GM18858 (cell line): ENCODE results near the gene FLT3.
A peak's percentile ranks its signal among the peaks of the same experiment; 100 is the strongest.
"Not testable (repeated sequence)": the region's sequence is repeated elsewhere in the genome, so short reads cannot be mapped to it uniquely, and the experiment has no call there.

Source experiments
- ATAC-seq: cut with Tn5 transposase; IDR thresholded peaks from one replicate; pipeline ENCODE4 v1.9.1; 2021; ENCODE audit not compliant: unreplicated experiment

The FLT3 gene

GRCh38 chr13:28101886-28102285, 1.5 kb upstream of the FLT3 start:
- not testable (repeated sequence) for ATAC-seq

- ATAC-seq = no peak
Observed at GRCh38 chr13:28099396-28100149, 803 bp downstream of the FLT3 start.

DNA sequence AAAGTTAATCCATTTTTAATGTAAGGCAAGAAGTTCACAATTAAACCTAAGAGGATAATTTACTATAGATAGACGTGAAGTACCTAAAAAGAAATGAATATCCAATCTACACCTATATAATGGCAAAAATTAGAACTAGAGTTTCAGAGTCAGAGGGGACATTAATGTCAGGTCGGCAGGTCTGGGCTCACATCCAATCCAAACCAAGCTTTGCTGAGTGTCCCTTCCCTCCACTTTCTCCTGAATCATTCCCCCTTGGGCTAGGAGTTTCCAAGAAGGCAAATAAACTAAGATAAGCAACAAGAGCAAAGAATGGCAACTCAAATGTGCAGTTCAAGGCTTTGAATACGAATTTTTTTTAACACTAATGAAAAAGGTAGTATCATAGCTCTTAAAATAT, 2.9 kb downstream of the FLT3 start:
- no peak for ATAC-seq

- ATAC-seq = no peak
Observed at GRCh38 chr13:28094306-28094705, 6.1 kb downstream of the FLT3 start.

DNA sequence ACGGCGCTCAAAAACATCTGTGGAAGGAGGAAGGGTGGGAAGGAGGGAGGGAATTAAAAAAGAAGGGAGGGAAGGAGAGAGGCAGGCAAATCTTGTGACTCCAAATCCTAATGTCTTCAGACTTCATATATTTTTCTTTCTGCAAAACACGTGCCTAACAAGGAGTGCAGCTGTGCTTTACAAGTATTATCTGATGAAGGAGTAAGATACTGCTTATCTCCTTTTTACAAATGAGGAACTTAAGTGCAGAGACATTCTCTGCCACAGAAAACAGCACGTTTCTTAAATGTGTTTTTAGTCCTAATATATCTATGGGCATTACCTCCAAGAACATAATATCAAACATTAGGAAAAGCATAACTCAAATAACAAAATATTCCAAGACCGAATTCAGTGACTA, 6.5 kb downstream of the FLT3 start:
- ATAC-seq = no peak

DNA sequence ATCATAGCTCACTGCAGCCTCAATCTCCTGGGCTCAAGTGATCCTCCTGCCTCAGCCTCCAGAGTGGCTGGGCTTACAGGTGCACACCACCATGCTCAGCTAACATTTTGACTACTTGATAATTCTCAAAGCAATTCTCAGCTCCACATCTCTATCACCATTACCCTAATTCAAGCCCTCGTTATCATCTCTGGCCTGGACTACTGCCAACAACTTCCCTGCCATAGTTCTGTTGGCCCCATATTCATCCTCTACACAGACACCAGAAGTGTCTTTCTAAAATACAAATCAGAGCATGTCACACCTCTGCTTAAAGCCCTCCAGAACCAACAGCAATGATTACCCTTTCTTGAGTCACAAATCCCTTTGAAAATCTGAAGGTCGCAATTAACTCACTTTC, 7.9 kb downstream of the FLT3 start:
- ATAC-seq = no peak

DNA sequence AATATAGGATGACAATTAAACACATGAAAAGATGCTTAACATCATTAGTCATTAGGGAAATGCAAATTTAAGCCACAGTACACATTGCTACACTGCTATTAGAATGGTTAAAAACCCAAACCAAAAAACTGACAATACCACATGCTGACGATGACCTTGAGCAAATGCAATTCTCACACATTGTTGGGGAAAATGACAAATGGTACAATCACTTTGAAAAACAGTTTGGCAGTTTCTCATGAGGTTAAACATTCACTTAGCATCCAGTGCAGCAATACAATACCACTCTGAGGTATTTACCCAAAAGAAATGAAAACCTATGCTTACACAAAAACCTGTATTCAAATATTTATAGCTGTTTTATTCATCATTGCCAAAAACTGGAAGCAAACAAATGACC, 11.3 kb downstream of the FLT3 start:
- no peak for ATAC-seq

- ATAC-seq = not testable (repeated sequence)
Observed at GRCh38 chr13:28077820-28078219, 22.6 kb downstream of the FLT3 start.

GRCh38 chr13:28077231-28077630, 23.1 kb downstream of the FLT3 start:
- ATAC-seq = no peak

GRCh38 chr13:28071424-28071823, 29.0 kb downstream of the FLT3 start:
- ATAC-seq = no peak

GRCh38 chr13:28067491-28067890, 32.9 kb downstream of the FLT3 start:
- ATAC-seq = no peak

- no peak for ATAC-seq
Observed at GRCh38 chr13:28058866-28059613, 41.3 kb downstream of the FLT3 start.

- peak; percentile 75 for ATAC-seq
Observed at GRCh38 chr13:28056970-28057712, 43.2 kb downstream of the FLT3 start.

GRCh38 chr13:28056426-28056825, 44.0 kb downstream of the FLT3 start:
- no peak for ATAC-seq

DNA sequence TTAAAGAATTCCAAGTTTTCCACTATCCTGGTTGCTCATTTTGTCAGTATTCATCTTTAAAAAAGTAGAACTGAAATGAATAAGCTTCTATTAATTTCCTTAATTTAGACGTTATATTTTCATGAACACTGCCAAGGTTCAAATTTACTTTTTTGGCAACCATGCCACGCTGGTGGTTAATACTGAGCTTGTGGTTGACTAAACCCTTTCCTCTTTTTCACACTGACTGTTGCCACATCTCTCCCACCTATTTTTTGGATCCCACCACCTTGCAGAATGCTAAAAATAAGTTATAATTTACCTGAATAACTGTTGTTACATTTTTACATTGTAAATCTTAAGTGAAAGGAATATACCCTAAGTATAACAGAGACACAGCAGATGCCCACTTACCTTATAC, 45.0 kb downstream of the FLT3 start:
- ATAC-seq = no peak

DNA sequence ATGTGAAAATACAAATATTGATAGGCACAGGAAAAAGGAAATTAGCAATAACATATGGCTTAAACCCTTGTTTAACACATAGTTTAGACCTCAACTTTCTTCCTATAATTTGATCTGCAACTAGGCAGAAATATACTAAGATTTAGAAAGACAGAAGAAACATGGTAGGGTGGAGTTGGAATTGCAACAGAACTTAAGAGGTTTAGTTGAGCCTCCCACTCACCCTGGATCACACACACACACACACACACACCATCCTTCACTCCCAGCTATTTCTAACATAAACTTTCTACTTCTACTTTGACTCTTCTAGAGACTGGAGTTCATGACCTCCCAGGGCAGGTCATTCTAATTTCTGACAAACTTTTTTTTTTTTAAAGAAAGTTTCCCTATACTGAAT, 47.4 kb downstream of the FLT3 start:
- ATAC-seq = no peak

- peak; percentile 43 for ATAC-seq
Observed at GRCh38 chr13:28049880-28050875, 50.2 kb downstream of the FLT3 start.

GRCh38 chr13:28049215-28049614, 51.2 kb downstream of the FLT3 start:
- ATAC-seq = no peak

GRCh38 chr13:28048768-28049167, 51.6 kb downstream of the FLT3 start:
- no peak for ATAC-seq

- peak; percentile 86 for ATAC-seq
Observed at GRCh38 chr13:28047757-28048388, 52.5 kb downstream of the FLT3 start.
